ENCODE results near the gene SDR42E1. TPM values are rescaled to one million over a fixed set of nuclear protein-coding genes. Genes with fewer than 3 reads are reported as not detected.

SDR42E1 gene
- total and polyA plus RNA-seq, 9 donors: 0.13 to 2.3 (median 0.67) TPM

DNA sequence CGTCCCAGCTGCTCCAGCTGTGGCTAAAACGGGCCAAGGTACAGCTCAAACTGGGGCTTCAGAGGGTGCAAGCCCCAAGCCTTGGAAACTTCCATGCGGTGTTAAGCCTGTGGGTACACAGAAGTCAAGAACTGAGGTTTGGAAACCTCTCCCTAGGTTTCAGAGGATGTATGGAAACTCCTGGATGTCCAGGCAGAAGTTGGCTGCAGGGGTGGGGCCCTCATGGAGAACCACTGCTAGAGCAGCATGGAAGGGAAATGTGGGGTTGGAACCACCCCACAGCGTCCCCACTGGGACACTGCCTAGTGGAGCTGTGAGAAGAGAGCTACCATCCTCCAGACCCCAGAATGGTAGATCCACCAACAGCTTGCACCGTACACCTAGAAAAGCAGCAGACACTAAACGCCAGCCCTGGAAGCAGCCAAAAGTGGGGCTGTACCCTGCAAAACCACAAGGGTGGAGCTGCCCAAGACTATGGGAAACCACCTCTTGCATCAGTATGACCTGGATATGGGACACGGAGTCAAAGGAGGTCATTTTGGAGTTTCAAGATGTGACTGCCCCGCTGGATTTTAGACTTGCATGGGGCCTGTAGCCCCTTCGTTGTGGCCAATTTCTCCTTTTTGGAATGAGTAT lies 2.2 kb downstream of the SDR42E1 start:
- Histone ChIP-seq H3K9me3 (peaks cover 0 to 6% of the 10 kb centered on the region in 2 donors), H3K27ac (no peak overlapping the region), H3K36me3 (no peaks in the 10 kb centered on the region), H3K27me3 (no peaks in the 10 kb centered on the region), H3K4me3 (no peak overlapping the region), H3K4me1 (ENCODE audit: insufficient read depth) (no peaks in the 10 kb centered on the region)
- DNase-seq: no peak
- 82 to 89% (median 86%) methylated on average over 9 of the region's 9 CpGs for WGBS, 3 donors
- TF ChIP-seq POLR2A (IDR thresholded peaks at IDR 0.05) (no peak), EP300 (IDR thresholded peaks at IDR 0.05) (no peak)
- TF ChIP-seq, protein P1, sequence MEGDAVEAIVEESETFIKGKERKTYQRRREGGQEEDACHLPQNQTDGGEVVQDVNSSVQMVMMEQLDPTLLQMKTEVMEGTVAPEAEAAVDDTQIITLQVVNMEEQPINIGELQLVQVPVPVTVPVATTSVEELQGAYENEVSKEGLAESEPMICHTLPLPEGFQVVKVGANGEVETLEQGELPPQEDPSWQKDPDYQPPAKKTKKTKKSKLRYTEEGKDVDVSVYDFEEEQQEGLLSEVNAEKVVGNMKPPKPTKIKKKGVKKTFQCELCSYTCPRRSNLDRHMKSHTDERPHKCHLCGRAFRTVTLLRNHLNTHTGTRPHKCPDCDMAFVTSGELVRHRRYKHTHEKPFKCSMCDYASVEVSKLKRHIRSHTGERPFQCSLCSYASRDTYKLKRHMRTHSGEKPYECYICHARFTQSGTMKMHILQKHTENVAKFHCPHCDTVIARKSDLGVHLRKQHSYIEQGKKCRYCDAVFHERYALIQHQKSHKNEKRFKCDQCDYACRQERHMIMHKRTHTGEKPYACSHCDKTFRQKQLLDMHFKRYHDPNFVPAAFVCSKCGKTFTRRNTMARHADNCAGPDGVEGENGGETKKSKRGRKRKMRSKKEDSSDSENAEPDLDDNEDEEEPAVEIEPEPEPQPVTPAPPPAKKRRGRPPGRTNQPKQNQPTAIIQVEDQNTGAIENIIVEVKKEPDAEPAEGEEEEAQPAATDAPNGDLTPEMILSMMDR (IDR thresholded peaks at IDR 0.05): no peak
- intact Hi-C loops (cut with DNase I): no loop called here

DNA sequence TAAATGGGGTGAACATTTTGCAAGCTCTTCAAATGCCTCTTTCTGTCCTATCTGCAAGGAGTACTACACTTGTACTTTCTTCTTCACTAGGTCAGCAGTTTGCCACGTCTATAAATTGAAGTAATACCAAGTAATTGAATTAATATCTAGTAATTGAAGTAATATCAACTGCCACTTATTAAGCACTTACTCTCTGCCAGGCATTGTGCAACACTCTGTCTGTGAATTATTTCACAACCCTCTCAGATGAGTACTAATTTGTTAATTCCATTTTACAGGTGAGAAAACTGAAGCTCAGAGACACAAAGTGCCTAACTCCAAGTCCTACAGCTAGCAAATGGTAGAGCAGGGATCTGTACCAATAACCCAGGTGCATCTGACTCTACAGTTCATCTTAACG lies 4.1 kb downstream of the SDR42E1 start:
- Histone ChIP-seq H3K27ac (no peak overlapping the region), H3K27me3 (no peaks in the 10 kb centered on the region), H3K4me1 (ENCODE audit: insufficient read depth) (no peaks in the 10 kb centered on the region), H3K36me3 (no peaks in the 10 kb centered on the region), H3K9me3 (peaks cover 0 to 6% of the 10 kb centered on the region in 2 donors), H3K4me3 (no peak overlapping the region)
- DNase-seq: no peak
- TF ChIP-seq, protein P1 (IDR thresholded peaks at IDR 0.05): no peak
- no peak for TF ChIP-seq EP300 (IDR thresholded peaks at IDR 0.05)
- no peak for TF ChIP-seq POLR2A (IDR thresholded peaks at IDR 0.05)
- whole genome bisulfite sequencing, 3 donors: 76 to 82% (median 77%) methylated on average over 2 of the region's 2 CpGs
- intact Hi-C loops (cut with DNase I): no loop called here

DNA sequence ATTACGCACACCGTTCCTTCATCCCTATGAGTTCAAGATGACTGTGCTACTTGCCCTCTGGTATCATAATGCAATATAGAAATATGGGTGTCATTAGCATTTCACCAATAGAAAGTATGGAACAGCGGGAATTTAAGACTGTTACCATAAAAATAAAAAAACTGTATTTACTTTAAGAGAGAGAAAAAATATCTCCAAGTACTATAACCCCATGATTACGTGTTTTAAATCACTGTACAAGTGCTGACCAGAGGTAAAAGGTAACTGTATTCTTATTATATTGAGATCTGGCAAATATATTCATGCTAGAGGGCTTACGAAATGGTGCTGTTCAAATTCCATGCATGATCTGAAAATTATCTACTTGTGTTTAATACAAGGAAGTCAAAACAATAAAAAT lies 5.2 kb downstream of the SDR42E1 start:
- WGBS, 3 donors: 63 to 69% (median 63%) methylated on average over 5 of the region's 5 CpGs

DNA sequence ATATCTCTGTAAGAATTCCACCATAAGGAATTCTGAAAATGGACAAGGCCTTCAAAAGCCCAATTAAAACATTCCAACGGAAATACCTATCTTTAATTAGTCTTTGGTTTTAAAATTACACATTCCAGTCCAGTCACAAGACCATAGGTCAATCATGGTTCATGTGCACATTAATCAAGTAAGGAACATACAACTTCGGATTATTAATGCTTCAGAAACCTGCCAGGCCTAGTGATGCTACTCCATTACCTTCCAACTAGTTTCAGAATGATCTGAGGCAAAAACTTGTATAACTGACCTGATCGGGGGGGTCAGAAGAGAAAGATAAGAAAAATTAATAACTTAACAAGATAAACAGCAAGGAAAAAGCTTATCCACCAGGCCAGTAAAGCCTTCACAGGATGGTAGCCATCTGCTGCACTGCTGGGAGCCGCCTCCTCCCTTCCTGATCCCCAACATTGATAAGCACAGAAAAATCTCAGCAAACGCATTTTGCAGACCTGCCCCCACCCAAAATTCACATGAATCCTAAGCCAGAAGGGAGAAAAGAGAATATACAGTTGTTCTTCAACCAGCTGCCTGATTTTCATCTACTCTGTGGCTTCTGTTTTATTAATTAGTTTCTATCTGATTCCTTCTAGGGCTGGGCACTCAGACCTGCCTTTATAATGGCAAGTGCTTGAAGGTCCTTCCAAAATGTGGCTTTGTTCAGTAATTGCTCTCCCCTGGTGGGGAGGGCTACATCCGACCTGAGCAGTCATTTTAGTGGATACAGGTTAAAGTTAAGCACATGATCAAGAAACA lies 6.0 kb downstream of the SDR42E1 start:
- TF ChIP-seq POLR2A (IDR thresholded peaks at IDR 0.05) (no peak), EP300 (IDR thresholded peaks at IDR 0.05) (no peak)
- TF ChIP-seq, protein P1 (IDR thresholded peaks at IDR 0.05): no peak
- Histone ChIP-seq H3K36me3 (no peaks in the 10 kb centered on the region), H3K4me1 (ENCODE audit: insufficient read depth) (no peaks in the 10 kb centered on the region), H3K27ac (no peak overlapping the region), H3K9me3 (no peaks in the 10 kb centered on the region), H3K4me3 (no peak overlapping the region), H3K27me3 (no peaks in the 10 kb centered on the region)
- WGBS, 3 donors: 18 to 35% (median 24%) methylated on average over 6 of the region's 6 CpGs
- no peak for DNase-seq
- intact Hi-C loops (cut with DNase I): no loop called here

More for the DNA sequence above, 5.2 kb downstream of the SDR42E1 start:
- Histone ChIP-seq H3K36me3 (no peaks in the 10 kb centered on the region), H3K4me3 (no peak overlapping the region), H3K27ac (no peak overlapping the region), H3K9me3 (peaks cover 0 to 3% of the 10 kb centered on the region in 2 donors), H3K4me1 (ENCODE audit: insufficient read depth) (no peaks in the 10 kb centered on the region), H3K27me3 (no peaks in the 10 kb centered on the region)
- no peak for DNase-seq
- intact Hi-C loops (cut with DNase I): no loop called here
- TF ChIP-seq POLR2A (IDR thresholded peaks at IDR 0.05) (no peak), EP300 (IDR thresholded peaks at IDR 0.05) (no peak)
- TF ChIP-seq, protein P1 (IDR thresholded peaks at IDR 0.05): no peak
